Astrocyte of the spinal cord (primary cell): Measurements from ENCODE around the gene NCKAP5.

Experiments used
- DNase-seq: peaks from one replicate; pipeline ENCODE4 v3.0.0; 2011; ENCODE audit warnings: low read depth, low spot score
- H3K4me3 ChIP-seq: 2 replicates; pipeline ENCODE4 v1.5.1; 2011; ENCODE audit warnings: low read depth, mild to moderate bottlenecking, low read length, moderate library complexity
- CTCF ChIP-seq: IDR thresholded peaks from 2 replicates; pipeline ENCODE4 v1.5.1; 2012; ENCODE audit warnings: low read depth, mild to moderate bottlenecking, low read length, inconsistent platforms
- in situ Hi-C: cut with HindIII; loops from 2 replicates; pipeline ENCODE4 v1.10.0; 2017; ENCODE audit warnings: low sequenced_read_pairs

NCKAP5 gene

GRCh38 chr2:133489641-133490410, 78.4 kb downstream of the NCKAP5 start:
- no peak for TF ChIP-seq CTCF
- DNase-seq: peak; percentile 17
- no peak overlapping the region for H3K4me3 ChIP-seq
- in situ Hi-C loops: no loop called here

GRCh38 chr2:133489146-133489545, 79.1 kb downstream of the NCKAP5 start:
- no peak for TF ChIP-seq CTCF
- no peak overlapping the region for H3K4me3 ChIP-seq
- in situ Hi-C loops: no loop called here
- no peak for DNase-seq

- in situ Hi-C loops: no loop called here
- no peak for TF ChIP-seq CTCF
- no peak overlapping the region for H3K4me3 ChIP-seq
- DNase-seq: no peak
These were observed 81.5 kb downstream of the NCKAP5 start for GRCh38 chr2:133486771-133487191.

- no peak overlapping the region for H3K4me3 ChIP-seq
- in situ Hi-C loops: no loop called here
- DNase-seq: no peak
- TF ChIP-seq CTCF: no peak
These were observed 82.4 kb downstream of the NCKAP5 start for GRCh38 chr2:133485868-133486267.

- DNase-seq: no peak
- in situ Hi-C loops: no loop called here
- no peak for TF ChIP-seq CTCF
- no peak overlapping the region for H3K4me3 ChIP-seq
These were observed 83.5 kb downstream of the NCKAP5 start for GRCh38 chr2:133484784-133485183.

- TF ChIP-seq CTCF: no peak
- in situ Hi-C loops: no loop called here
- DNase-seq: no peak
- H3K4me3 ChIP-seq: no peak overlapping the region
These were observed 84.2 kb downstream of the NCKAP5 start for GRCh38 chr2:133484106-133484505.
